ENCODE data around the gene RXYLT1.

- no peak for TF ChIP-seq CTCF (IDR thresholded peaks at IDR 0.05)
- no peak for TF ChIP-seq POLR2A (IDR thresholded peaks at IDR 0.05)
These were observed 61.9 kb downstream of the RXYLT1 start for GRCh38 chr12:63841571-63841970.

All from body of pancreas (tissue), 4 donors.